ENCODE data around the gene DNAJC21. TPM values are rescaled to one million over a fixed set of nuclear protein-coding genes. Genes with fewer than 3 reads are reported as not detected.
A peak's percentile ranks its signal among the peaks of the same experiment; 100 is the strongest.

DNAJC21 gene
- total and polyA plus RNA-seq, 9 of the 15 experiments (the other 6 are each of a cell fraction or from before 2014, with no cell fraction given) = 26.6 to 105 (median 70.7) TPM

DNA sequence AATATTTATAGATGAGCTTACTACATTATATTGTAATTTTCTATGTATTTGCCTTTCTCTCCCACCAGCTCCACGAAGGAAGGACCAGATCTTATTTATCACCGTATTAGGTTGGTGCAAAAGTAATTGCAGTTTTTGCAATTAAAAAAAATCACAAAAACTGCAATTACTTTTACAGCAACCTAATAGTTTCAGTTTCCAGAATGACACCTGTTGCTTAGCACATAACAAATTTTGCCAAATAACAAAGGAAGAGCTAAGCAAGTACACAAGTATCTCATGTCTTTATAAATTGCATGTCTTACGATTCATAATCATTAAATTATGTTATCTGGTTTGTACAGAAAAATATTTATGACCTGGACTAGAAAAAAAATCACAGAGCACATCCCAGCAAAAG lies 72.5 kb downstream of the DNAJC21 start:
- Histone ChIP-seq H3K36me3 (ENCODE audit: control insufficient read depth, insufficient read depth, low read length) (no peaks in the 10 kb centered on the region), H3K4me1 (replicated peaks in 1 of 2; ENCODE audit: control insufficient read depth in 2 of 2, insufficient read depth in 2 of 2, low read length in 2 of 2) (no peaks in the 10 kb centered on the region; a peak in 1 of 5 replicates), H4K20me1 (replicated peaks; ENCODE audit: control insufficient read depth, insufficient read depth, low read length) (no peaks in the 10 kb centered on the region), H3K4me3 (no peak overlapping the region), H3K27me3 (ENCODE audit: control insufficient read depth in 2 of 2, insufficient read depth in 2 of 2, low read length in 2 of 2) (peaks cover 6 to 16% of the 10 kb centered on the region in 2 experiments; a peak in 3 of 5 replicates), H3K9ac (ENCODE audit: insufficient read depth in 1 of 2, low read depth in 2 of 2, low read length in 2 of 2) (no peak overlapping the region), H3K9me3 (replicated peaks; ENCODE audit: control insufficient read depth, insufficient read depth, low read depth, low read length) (no peaks in the 10 kb centered on the region), H3K9me1 (ENCODE audit: control insufficient read depth, insufficient read depth, low read length) (no peaks in the 10 kb centered on the region), H2AFZ (ENCODE audit: low read depth, low read length) (no peak overlapping the region), H3K79me2 (ENCODE audit: control insufficient read depth, insufficient read depth, low read length) (no peaks in the 10 kb centered on the region), H3K4me2 (ENCODE audit: insufficient read depth, low read length) (no peak overlapping the region), H3K27ac (ENCODE audit: extremely low read depth, low read depth, low read length) (no peak overlapping the region)
- POLR2A ChIA-PET = no interaction called here
- FAIRE-seq (no peak), DNase-seq (ENCODE audit: extremely low read depth in 1 of 4, low spot score in 3 of 4) (no peak), ATAC-seq (no peak)
- in situ Hi-C loops (cut with MboI) (loop anchor here (10.0 kb wide), 1 partner anchor 527 kb away; no protein-coding TSS in a partner anchor), intact Hi-C loops (cut with micrococcal nuclease) (loop anchor here (5.0 kb wide), 2 partner anchors 85 to 105 kb away; partner anchors contain the start of genes BRIX1 and RAD1)
- BruUV-seq (replicated peaks) = no TSS peak
- CTCF ChIA-PET (ENCODE audit: low intra/inter-chr PET ratio) = interaction anchor here (2.4 kb wide), 1 partner anchor 44 kb away, joined by 8 read pairs; no protein-coding TSS in a partner anchor
- no peak for TF ChIP-seq KHSRP (IDR thresholded peaks at IDR 0.05)
- TF ChIP-seq NCOA4 (IDR thresholded peaks at IDR 0.05; ENCODE audit: partially characterized antibody) = no peak
- no peak for TF ChIP-seq CBX1 (IDR thresholded peaks at IDR 0.05; ENCODE audit: low read depth)
- TF ChIP-seq ESRRB (CRISPR knock-in tag; IDR thresholded peaks at IDR 0.05; ENCODE audit: borderline replicate concordance) = no peak
- no peak for TF ChIP-seq TRIM28 (IDR thresholded peaks at IDR 0.05)
- TF ChIP-seq SMC3 (conservative IDR thresholded peaks at IDR 0.05; ENCODE audit: insufficient read depth, low read depth, low read length) = no peak
- 2% methylated on average over 3 of the region's 3 CpGs for WGBS (ENCODE audit: insufficient coverage, low coverage, missing lambda C conversion rate)

DNA sequence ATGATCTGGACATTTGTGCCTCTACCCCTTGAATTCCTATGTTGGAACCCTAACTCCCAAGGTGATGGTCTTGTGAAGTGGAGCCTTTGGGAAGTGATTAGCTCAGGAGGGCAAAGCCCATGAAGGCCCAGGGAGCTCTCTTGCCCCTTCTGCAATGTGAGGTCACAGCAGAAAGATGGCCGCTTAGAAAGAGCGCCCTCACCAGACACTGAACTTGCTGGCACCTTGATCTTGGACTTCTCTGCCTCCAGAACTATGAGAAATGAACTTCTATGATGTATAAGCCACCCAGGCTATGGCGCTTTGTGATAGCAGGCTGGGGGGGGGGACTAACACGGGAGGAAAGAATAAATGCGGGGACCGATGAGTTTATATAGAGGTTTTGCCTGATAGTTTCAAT lies 73.1 kb downstream of the DNAJC21 start:
- FAIRE-seq = no peak
- ATAC-seq = peak; percentile 23; the same call in 1 of the 3 replicates
- Histone ChIP-seq H3K27ac (ENCODE audit: extremely low read depth, low read depth, low read length) (no peak overlapping the region), H3K27me3 (ENCODE audit: control insufficient read depth in 2 of 2, insufficient read depth in 2 of 2, low read length in 2 of 2) (peaks cover 6 to 16% of the 10 kb centered on the region in 2 experiments; a peak in 3 of 5 replicates), H2AFZ (ENCODE audit: low read depth, low read length) (no peak overlapping the region), H3K4me1 (replicated peaks in 1 of 2; ENCODE audit: control insufficient read depth in 2 of 2, insufficient read depth in 2 of 2, low read length in 2 of 2) (no peaks in the 10 kb centered on the region; a peak in 1 of 5 replicates), H3K9ac (ENCODE audit: insufficient read depth in 1 of 2, low read depth in 2 of 2, low read length in 2 of 2) (no peak overlapping the region), H3K4me3 (no peak overlapping the region), H3K9me1 (ENCODE audit: control insufficient read depth, insufficient read depth, low read length) (no peaks in the 10 kb centered on the region), H3K36me3 (ENCODE audit: control insufficient read depth, insufficient read depth, low read length) (no peaks in the 10 kb centered on the region), H4K20me1 (replicated peaks; ENCODE audit: control insufficient read depth, insufficient read depth, low read length) (no peaks in the 10 kb centered on the region), H3K4me2 (ENCODE audit: insufficient read depth, low read length) (no peak overlapping the region), H3K9me3 (replicated peaks; ENCODE audit: control insufficient read depth, insufficient read depth, low read depth, low read length) (no peaks in the 10 kb centered on the region), H3K79me2 (ENCODE audit: control insufficient read depth, insufficient read depth, low read length) (no peaks in the 10 kb centered on the region)
- ChIA-PET POLR2A (no interaction called here), CTCF (ENCODE audit: low intra/inter-chr PET ratio) (interaction anchor here (1.5 to 2.4 kb wide), 3 partner anchors 44 to 528 kb away, joined by 8 to 11 read pairs (median 10); no protein-coding TSS in a partner anchor)
- DNase-seq (ENCODE audit: extremely low read depth in 1 of 4, low spot score in 3 of 4) = no peak
- intact Hi-C loops (cut with micrococcal nuclease) = loop anchor here (5.0 kb wide), 2 partner anchors 85 to 105 kb away; partner anchors contain the start of genes BRIX1 and RAD1
- 5% methylated on average over 6 of the region's 6 CpGs for WGBS (ENCODE audit: insufficient coverage, low coverage, missing lambda C conversion rate)
- in situ Hi-C loops (cut with MboI) = loop anchor here (10.0 kb wide), 1 partner anchor 528 kb away; no protein-coding TSS in a partner anchor
- BruUV-seq (replicated peaks) = no TSS peak
- TF ChIP-seq, protein P1, sequence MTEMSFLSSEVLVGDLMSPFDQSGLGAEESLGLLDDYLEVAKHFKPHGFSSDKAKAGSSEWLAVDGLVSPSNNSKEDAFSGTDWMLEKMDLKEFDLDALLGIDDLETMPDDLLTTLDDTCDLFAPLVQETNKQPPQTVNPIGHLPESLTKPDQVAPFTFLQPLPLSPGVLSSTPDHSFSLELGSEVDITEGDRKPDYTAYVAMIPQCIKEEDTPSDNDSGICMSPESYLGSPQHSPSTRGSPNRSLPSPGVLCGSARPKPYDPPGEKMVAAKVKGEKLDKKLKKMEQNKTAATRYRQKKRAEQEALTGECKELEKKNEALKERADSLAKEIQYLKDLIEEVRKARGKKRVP (CRISPR knock-in tag; IDR thresholded peaks at IDR 0.05) = no peak
- TF ChIP-seq, protein P2, sequence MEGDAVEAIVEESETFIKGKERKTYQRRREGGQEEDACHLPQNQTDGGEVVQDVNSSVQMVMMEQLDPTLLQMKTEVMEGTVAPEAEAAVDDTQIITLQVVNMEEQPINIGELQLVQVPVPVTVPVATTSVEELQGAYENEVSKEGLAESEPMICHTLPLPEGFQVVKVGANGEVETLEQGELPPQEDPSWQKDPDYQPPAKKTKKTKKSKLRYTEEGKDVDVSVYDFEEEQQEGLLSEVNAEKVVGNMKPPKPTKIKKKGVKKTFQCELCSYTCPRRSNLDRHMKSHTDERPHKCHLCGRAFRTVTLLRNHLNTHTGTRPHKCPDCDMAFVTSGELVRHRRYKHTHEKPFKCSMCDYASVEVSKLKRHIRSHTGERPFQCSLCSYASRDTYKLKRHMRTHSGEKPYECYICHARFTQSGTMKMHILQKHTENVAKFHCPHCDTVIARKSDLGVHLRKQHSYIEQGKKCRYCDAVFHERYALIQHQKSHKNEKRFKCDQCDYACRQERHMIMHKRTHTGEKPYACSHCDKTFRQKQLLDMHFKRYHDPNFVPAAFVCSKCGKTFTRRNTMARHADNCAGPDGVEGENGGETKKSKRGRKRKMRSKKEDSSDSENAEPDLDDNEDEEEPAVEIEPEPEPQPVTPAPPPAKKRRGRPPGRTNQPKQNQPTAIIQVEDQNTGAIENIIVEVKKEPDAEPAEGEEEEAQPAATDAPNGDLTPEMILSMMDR (IDR thresholded peaks at IDR 0.05 in 2 of 3, conservative IDR thresholded peaks at IDR 0.05 in 1 of 3; ENCODE audit: insufficient read depth in 2 of 3, low read depth in 1 of 3, low read length in 3 of 3) = peak in 2 of 3 experiments; percentile 8 to 22; a peak in 2 of 6 replicates
- TF ChIP-seq ZNF263 (CRISPR knock-in tag; IDR thresholded peaks at IDR 0.05; ENCODE audit: borderline replicate concordance) (no peak), SPI1 (IDR thresholded peaks at IDR 0.05; ENCODE audit: borderline replicate concordance, low read depth, low read length) (0 out of 2 replicates have a peak, but pooled peaks have one; percentile 2)
